GM12875 (cell line): ENCODE results near the gene TMEM135.

Experiments used
- H3K4me3 ChIP-seq: one replicate; pipeline ENCODE4 v1.5.1; 2011; ENCODE audit warnings: low read depth, low read length, control low read depth
- TF ChIP-seq, protein P1 (sequence below): IDR thresholded peaks from 2 replicates; pipeline ENCODE4 v1.5.1; 2011; ENCODE audit warnings: low read depth, mild to moderate bottlenecking, control low read depth, inconsistent platforms, low read length, moderate library complexity, borderline replicate concordance; ENCODE audit not compliant: insufficient read depth

TMEM135 gene

DNA sequence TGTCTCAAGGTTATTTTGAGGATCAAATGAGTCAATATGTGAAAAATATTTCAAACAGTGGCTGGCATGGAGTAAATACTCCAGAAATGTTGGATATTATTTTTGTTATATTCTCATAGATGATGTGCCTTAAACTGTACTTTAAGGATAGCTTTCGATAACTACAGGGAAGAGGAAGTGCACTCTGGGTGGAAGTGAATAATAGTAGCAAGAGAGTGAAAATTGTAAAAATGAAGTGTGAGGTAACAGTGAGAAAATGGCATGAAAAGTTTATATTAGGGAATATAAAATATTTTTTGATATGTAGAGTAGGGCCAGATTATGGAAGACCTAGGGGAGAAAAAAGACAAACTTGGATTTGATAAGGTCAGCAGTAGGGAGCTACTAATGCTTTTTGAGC lies 258.9 kb downstream of the TMEM135 start:
- TF ChIP-seq, protein P1, sequence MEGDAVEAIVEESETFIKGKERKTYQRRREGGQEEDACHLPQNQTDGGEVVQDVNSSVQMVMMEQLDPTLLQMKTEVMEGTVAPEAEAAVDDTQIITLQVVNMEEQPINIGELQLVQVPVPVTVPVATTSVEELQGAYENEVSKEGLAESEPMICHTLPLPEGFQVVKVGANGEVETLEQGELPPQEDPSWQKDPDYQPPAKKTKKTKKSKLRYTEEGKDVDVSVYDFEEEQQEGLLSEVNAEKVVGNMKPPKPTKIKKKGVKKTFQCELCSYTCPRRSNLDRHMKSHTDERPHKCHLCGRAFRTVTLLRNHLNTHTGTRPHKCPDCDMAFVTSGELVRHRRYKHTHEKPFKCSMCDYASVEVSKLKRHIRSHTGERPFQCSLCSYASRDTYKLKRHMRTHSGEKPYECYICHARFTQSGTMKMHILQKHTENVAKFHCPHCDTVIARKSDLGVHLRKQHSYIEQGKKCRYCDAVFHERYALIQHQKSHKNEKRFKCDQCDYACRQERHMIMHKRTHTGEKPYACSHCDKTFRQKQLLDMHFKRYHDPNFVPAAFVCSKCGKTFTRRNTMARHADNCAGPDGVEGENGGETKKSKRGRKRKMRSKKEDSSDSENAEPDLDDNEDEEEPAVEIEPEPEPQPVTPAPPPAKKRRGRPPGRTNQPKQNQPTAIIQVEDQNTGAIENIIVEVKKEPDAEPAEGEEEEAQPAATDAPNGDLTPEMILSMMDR, result no peak
- no peak overlapping the region for H3K4me3 ChIP-seq

DNA sequence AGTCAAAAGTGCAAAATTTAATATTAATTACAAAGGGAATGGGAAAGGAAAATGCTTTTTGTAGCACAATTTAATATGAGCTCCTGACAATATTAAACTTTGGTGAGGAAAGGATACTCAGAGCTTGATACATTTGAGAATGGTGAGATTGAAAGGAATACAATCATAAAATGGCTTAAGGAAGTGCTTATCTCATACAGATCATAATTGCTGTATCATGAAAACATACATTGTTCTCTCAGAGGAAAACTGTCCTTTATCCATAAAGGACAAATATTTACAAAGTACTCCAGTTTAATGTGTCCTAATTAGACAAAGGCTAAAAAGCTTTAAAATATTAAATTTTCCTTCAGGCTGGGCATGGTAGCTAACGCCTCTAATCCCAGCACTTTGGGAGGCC lies 260.4 kb downstream of the TMEM135 start:
- TF ChIP-seq, protein P1, result no peak
- H3K4me3 ChIP-seq, result no peak overlapping the region

DNA sequence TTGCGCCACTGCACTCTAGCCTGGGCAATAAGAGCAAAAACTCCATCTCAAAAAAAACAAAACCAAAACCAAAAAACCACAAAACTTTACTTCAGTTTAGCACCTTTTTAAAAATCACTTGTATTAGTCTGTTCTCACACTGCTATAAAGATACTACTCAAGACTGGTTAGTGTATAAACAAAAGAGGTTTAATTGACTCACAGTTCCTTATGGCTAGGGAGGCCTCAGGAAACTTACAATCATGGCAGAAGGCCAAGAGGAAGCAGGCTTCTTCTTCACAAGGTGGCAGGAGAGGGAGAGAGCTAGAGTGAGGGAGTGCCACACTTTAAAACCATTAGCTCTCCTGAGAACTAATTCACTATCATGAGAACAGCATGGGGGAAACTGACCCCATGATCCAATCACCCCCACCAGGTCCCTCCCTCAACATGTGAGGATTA lies 261.3 kb downstream of the TMEM135 start:
- H3K4me3 ChIP-seq, result no peak overlapping the region
- TF ChIP-seq, protein P1, result no peak

- H3K4me3 ChIP-seq, result no peak overlapping the region
- TF ChIP-seq, protein P1, result no peak
Observed at GRCh38 chr11:87300640-87301380, 263.1 kb downstream of the TMEM135 start.

GRCh38 chr11:87301785-87302540 lies 264.2 kb downstream of the TMEM135 start:
- no peak overlapping the region for H3K4me3 ChIP-seq
- TF ChIP-seq, protein P1, result no peak

DNA sequence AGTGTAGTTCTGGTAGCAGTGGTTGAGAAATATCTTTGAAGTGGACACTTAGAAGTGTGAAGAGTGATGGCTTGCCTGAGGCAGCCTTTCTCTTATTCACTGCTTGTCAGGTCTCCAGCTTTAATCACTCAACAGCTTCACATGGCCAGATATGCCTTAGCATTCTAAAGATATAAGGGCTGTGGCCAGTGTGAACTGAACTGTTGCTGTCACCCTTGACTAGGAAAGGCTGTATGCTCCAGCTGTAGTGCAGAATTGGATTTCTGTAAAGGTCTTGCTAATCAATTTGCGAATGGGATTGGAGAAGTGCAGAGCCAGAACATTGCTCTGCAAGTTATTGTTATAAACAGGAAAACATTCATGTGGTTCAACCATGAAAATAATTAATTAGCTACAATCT lies 266.7 kb downstream of the TMEM135 start:
- H3K4me3 ChIP-seq, result no peak overlapping the region
- TF ChIP-seq, protein P1, result no peak

- no peak overlapping the region for H3K4me3 ChIP-seq
- TF ChIP-seq, protein P1, result no peak
Observed at GRCh38 chr11:87306262-87306851, 268.6 kb downstream of the TMEM135 start.
